A549 (cell line): Measurements from ENCODE around the gene KAT7.

ENCODE experiments used
- CBX2 ChIP-seq: fragments of 200-600 bp; sonication (generic); IDR thresholded peaks from 2 replicates; pipeline ENCODE4 v1.6.1; 2016; ENCODE audit warnings: low read depth, mild to moderate bottlenecking, borderline replicate concordance
- CTCF ChIP-seq: fragments of >200 bp; sonication (Bioruptor Twin); formaldehyde crosslinking; IDR thresholded peaks from 3 replicates; pipeline ENCODE4 v1.5.1; 2016
- EP300 ChIP-seq, 2 experiments: fragments of >200 bp; sonication (Bioruptor Twin); formaldehyde crosslinking; IDR thresholded peaks; 2 replicates in 1 of 2; 3 replicates in 1 of 2; pipeline ENCODE4 v1.6.1; 2016 to 2017
- ESRRA ChIP-seq: fragments of 150-350 bp; IDR thresholded peaks from 2 replicates; pipeline ENCODE4 v1.6.1; 2014; ENCODE audit warnings: mild to moderate bottlenecking, low read length, borderline replicate concordance
- TF ChIP-seq, protein P1 (sequence below): IDR thresholded peaks from 2 replicates; pipeline ENCODE4 v1.6.1; 2012

DNA sequence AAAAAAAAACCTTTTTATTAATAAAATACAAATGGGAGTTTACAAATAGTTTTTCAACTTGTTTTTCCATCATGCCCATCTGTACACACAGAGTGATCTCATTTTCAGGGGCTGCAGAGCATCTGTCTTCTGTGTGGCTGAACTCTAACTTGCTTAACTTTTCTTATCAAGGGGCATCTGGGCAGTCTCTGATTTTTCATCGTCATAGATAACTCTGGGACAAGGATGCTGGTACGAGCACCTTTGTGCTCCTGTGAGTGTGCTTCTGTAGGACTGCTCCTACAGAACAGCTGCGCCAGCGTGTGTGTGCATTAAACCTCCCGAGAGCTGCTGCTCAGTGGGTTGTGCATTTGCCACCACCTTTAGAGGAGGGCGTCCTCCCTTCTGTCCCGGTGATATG is 94.0 kb downstream of the KAT7 start:
- TF ChIP-seq ESRRA (no peak), CBX2 (no peak), EP300 (IDR thresholded peaks at IDR 0.05) (no peak), CTCF (no peak)
- TF ChIP-seq, protein P1, sequence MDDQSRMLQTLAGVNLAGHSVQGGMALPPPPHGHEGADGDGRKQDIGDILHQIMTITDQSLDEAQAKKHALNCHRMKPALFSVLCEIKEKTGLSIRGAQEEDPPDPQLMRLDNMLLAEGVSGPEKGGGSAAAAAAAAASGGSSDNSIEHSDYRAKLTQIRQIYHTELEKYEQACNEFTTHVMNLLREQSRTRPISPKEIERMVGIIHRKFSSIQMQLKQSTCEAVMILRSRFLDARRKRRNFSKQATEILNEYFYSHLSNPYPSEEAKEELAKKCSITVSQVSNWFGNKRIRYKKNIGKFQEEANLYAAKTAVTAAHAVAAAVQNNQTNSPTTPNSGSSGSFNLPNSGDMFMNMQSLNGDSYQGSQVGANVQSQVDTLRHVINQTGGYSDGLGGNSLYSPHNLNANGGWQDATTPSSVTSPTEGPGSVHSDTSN: no peak
